ENCODE data around the gene KIF26B. TPM values are rescaled to one million over a fixed set of nuclear protein-coding genes. Genes with fewer than 3 reads are reported as not detected.
"Not testable (repeated sequence)": the region's sequence is repeated elsewhere in the genome, so short reads cannot be mapped to it uniquely, and the experiment has no call there.

Gene KIF26B
- polyA plus RNA-seq, 2 donors = 0.04 to 0.12 TPM

GRCh38 chr1:245337829-245338484, 183.2 kb downstream of the KIF26B start:
- no peak overlapping the region for H3K27ac ChIP-seq (ENCODE audit: low read depth in 2 of 2, low read length in 1 of 2)
- no peak overlapping the region for H3K4me3 ChIP-seq (ENCODE audit: low read depth in 1 of 2, low read length in 2 of 2)
- H3K4me1 ChIP-seq (ENCODE audit: control insufficient read depth in 2 of 2, insufficient read depth in 2 of 2, low read length in 1 of 2) = peaks cover 0 to 5% of the 10 kb centered on the region in 2 donors
- 66 to 80% methylated on average over 10 of the region's 10 CpGs for WGBS, 2 donors
- no peaks in the 10 kb centered on the region for H3K9me3 ChIP-seq (ENCODE audit: control insufficient read depth in 2 of 2, insufficient read depth in 1 of 2, low read depth in 1 of 2, low read length in 1 of 2)
- no peaks in the 10 kb centered on the region for H3K27me3 ChIP-seq (ENCODE audit: control insufficient read depth in 1 of 2, insufficient read depth in 2 of 2, low read length in 2 of 2)
- H3K36me3 ChIP-seq (ENCODE audit: control insufficient read depth in 2 of 2, insufficient read depth in 2 of 2, low read length in 1 of 2) = no peaks in the 10 kb centered on the region

- H3K27ac ChIP-seq (ENCODE audit: low read depth in 2 of 2, low read length in 1 of 2) = no peak overlapping the region
Observed at GRCh38 chr1:245338485-245338877, 183.7 kb downstream of the KIF26B start.

GRCh38 chr1:245341743-245342142, 187.0 kb downstream of the KIF26B start:
- H3K27ac ChIP-seq (ENCODE audit: low read depth in 2 of 2, low read length in 1 of 2) = no peak overlapping the region
- H3K27me3 ChIP-seq (ENCODE audit: control insufficient read depth in 1 of 2, insufficient read depth in 2 of 2, low read length in 2 of 2) = no peaks in the 10 kb centered on the region
- 87 to 88% methylated on average over 5 of the region's 5 CpGs for WGBS, 2 donors
- no peaks in the 10 kb centered on the region for H3K9me3 ChIP-seq (ENCODE audit: control insufficient read depth in 2 of 2, insufficient read depth in 1 of 2, low read depth in 1 of 2, low read length in 1 of 2)
- no peak overlapping the region for H3K4me3 ChIP-seq (ENCODE audit: low read depth in 1 of 2, low read length in 2 of 2)
- peaks cover 0 to 1% of the 10 kb centered on the region in 2 donors for H3K4me1 ChIP-seq (ENCODE audit: control insufficient read depth in 2 of 2, insufficient read depth in 2 of 2, low read length in 1 of 2)
- H3K36me3 ChIP-seq (ENCODE audit: control insufficient read depth in 2 of 2, insufficient read depth in 2 of 2, low read length in 1 of 2) = no peaks in the 10 kb centered on the region

More at GRCh38 chr1:245338485-245338877, 183.7 kb downstream of the KIF26B start:
- H3K4me3 ChIP-seq (ENCODE audit: low read depth in 1 of 2, low read length in 2 of 2) = no peak overlapping the region
- 90 to 92% methylated on average over 5 of the region's 5 CpGs for WGBS, 2 donors
- peaks cover 0 to 5% of the 10 kb centered on the region in 2 donors for H3K4me1 ChIP-seq (ENCODE audit: control insufficient read depth in 2 of 2, insufficient read depth in 2 of 2, low read length in 1 of 2)
- no peaks in the 10 kb centered on the region for H3K36me3 ChIP-seq (ENCODE audit: control insufficient read depth in 2 of 2, insufficient read depth in 2 of 2, low read length in 1 of 2)
- H3K9me3 ChIP-seq (ENCODE audit: control insufficient read depth in 2 of 2, insufficient read depth in 1 of 2, low read depth in 1 of 2, low read length in 1 of 2) = no peaks in the 10 kb centered on the region
- H3K27me3 ChIP-seq (ENCODE audit: control insufficient read depth in 1 of 2, insufficient read depth in 2 of 2, low read length in 2 of 2) = no peaks in the 10 kb centered on the region

GRCh38 chr1:245345191-245345884, 190.6 kb downstream of the KIF26B start:
- WGBS, 2 donors = 83 to 85% methylated on average over 25 of the region's 25 CpGs
- Histone ChIP-seq H3K27ac (ENCODE audit: low read depth in 2 of 2, low read length in 1 of 2) (no peak overlapping the region), H3K27me3 (ENCODE audit: control insufficient read depth in 1 of 2, insufficient read depth in 2 of 2, low read length in 2 of 2) (no peaks in the 10 kb centered on the region), H3K9me3 (ENCODE audit: control insufficient read depth in 2 of 2, insufficient read depth in 1 of 2, low read depth in 1 of 2, low read length in 1 of 2) (no peaks in the 10 kb centered on the region), H3K4me1 (ENCODE audit: control insufficient read depth in 2 of 2, insufficient read depth in 2 of 2, low read length in 1 of 2) (no peaks in the 10 kb centered on the region), H3K36me3 (ENCODE audit: control insufficient read depth in 2 of 2, insufficient read depth in 2 of 2, low read length in 1 of 2) (no peaks in the 10 kb centered on the region), H3K4me3 (ENCODE audit: low read depth in 1 of 2, low read length in 2 of 2) (no peak overlapping the region)

GRCh38 chr1:245348626-245349025, 193.8 kb downstream of the KIF26B start:
- H3K9me3 ChIP-seq (ENCODE audit: control insufficient read depth in 2 of 2, insufficient read depth in 1 of 2, low read depth in 1 of 2, low read length in 1 of 2) = no peaks in the 10 kb centered on the region
- no peaks in the 10 kb centered on the region for H3K36me3 ChIP-seq (ENCODE audit: control insufficient read depth in 2 of 2, insufficient read depth in 2 of 2, low read length in 1 of 2)
- no peaks in the 10 kb centered on the region for H3K27me3 ChIP-seq (ENCODE audit: control insufficient read depth in 1 of 2, insufficient read depth in 2 of 2, low read length in 2 of 2)
- H3K4me3 ChIP-seq (ENCODE audit: low read depth in 1 of 2, low read length in 2 of 2) = no peak overlapping the region
- WGBS, 2 donors = 91% methylated on average over 9 of the region's 9 CpGs
- no peak overlapping the region for H3K27ac ChIP-seq (ENCODE audit: low read depth in 2 of 2, low read length in 1 of 2)
- no peaks in the 10 kb centered on the region for H3K4me1 ChIP-seq (ENCODE audit: control insufficient read depth in 2 of 2, insufficient read depth in 2 of 2, low read length in 1 of 2)

- Histone ChIP-seq H3K36me3 (ENCODE audit: control insufficient read depth in 2 of 2, insufficient read depth in 2 of 2, low read length in 1 of 2) (no peaks in the 10 kb centered on the region), H3K4me3 (ENCODE audit: low read depth in 1 of 2, low read length in 2 of 2) (no peak overlapping the region), H3K27me3 (ENCODE audit: control insufficient read depth in 1 of 2, insufficient read depth in 2 of 2, low read length in 2 of 2) (no peaks in the 10 kb centered on the region), H3K27ac (ENCODE audit: low read depth in 2 of 2, low read length in 1 of 2) (no peak overlapping the region), H3K4me1 (ENCODE audit: control insufficient read depth in 2 of 2, insufficient read depth in 2 of 2, low read length in 1 of 2) (no peaks in the 10 kb centered on the region), H3K9me3 (ENCODE audit: control insufficient read depth in 2 of 2, insufficient read depth in 1 of 2, low read depth in 1 of 2, low read length in 1 of 2) (no peaks in the 10 kb centered on the region)
- WGBS, 2 donors = 81 to 83% methylated on average over 7 of the region's 7 CpGs
Observed at GRCh38 chr1:245353411-245353810, 198.6 kb downstream of the KIF26B start.

- Histone ChIP-seq H3K27me3 (ENCODE audit: control insufficient read depth in 1 of 2, insufficient read depth in 2 of 2, low read length in 2 of 2) (no peaks in the 10 kb centered on the region), H3K4me3 (ENCODE audit: low read depth in 1 of 2, low read length in 2 of 2) (no peak overlapping the region), H3K36me3 (ENCODE audit: control insufficient read depth in 2 of 2, insufficient read depth in 2 of 2, low read length in 1 of 2) (no peaks in the 10 kb centered on the region), H3K27ac (ENCODE audit: low read depth in 2 of 2, low read length in 1 of 2) (no peak overlapping the region), H3K4me1 (ENCODE audit: control insufficient read depth in 2 of 2, insufficient read depth in 2 of 2, low read length in 1 of 2) (no peaks in the 10 kb centered on the region), H3K9me3 (ENCODE audit: control insufficient read depth in 2 of 2, insufficient read depth in 1 of 2, low read depth in 1 of 2, low read length in 1 of 2) (no peaks in the 10 kb centered on the region)
- 86 to 90% methylated on average over 19 of the region's 19 CpGs for WGBS, 2 donors
Observed at GRCh38 chr1:245353915-245354775, 199.4 kb downstream of the KIF26B start.

- H3K27ac ChIP-seq (ENCODE audit: low read depth in 2 of 2, low read length in 1 of 2); H3K9me3 ChIP-seq (ENCODE audit: control insufficient read depth in 2 of 2, insufficient read depth in 1 of 2, low read depth in 1 of 2, low read length in 1 of 2); H3K4me1 ChIP-seq (ENCODE audit: control insufficient read depth in 2 of 2, insufficient read depth in 2 of 2, low read length in 1 of 2); H3K36me3 ChIP-seq (ENCODE audit: control insufficient read depth in 2 of 2, insufficient read depth in 2 of 2, low read length in 1 of 2); H3K4me3 ChIP-seq (ENCODE audit: low read depth in 1 of 2, low read length in 2 of 2); H3K27me3 ChIP-seq (ENCODE audit: control insufficient read depth in 1 of 2, insufficient read depth in 2 of 2, low read length in 2 of 2): not testable (repeated sequence)
- WGBS, 2 donors = 89 to 93% methylated on average over 14 of the region's 14 CpGs
Observed at GRCh38 chr1:245355851-245356630, 201.3 kb downstream of the KIF26B start.
